ENCODE data around the gene ADCY1.
"Not testable (repeated sequence)": the region's sequence is repeated elsewhere in the genome, so short reads cannot be mapped to it uniquely, and the experiment has no call there.

Gene ADCY1

GRCh38 chr7:45715471-45716352 is 141.5 kb downstream of the ADCY1 start:
- DNase-seq, result no peak

GRCh38 chr7:45716380-45717203 is 142.4 kb downstream of the ADCY1 start:
- DNase-seq, result no peak

- no peak for DNase-seq
Measured at GRCh38 chr7:45717537-45718235, 143.5 kb downstream of the ADCY1 start.

GRCh38 chr7:45718464-45719330 is 144.5 kb downstream of the ADCY1 start:
- no peak for DNase-seq

- no peak for DNase-seq
Measured at GRCh38 chr7:45720989-45721388, 146.8 kb downstream of the ADCY1 start.

GRCh38 chr7:45721686-45722598 is 147.8 kb downstream of the ADCY1 start:
- no peak for DNase-seq

- not testable (repeated sequence) for DNase-seq
Measured at GRCh38 chr7:45725231-45725630, 151.1 kb downstream of the ADCY1 start.

GRCh38 chr7:45726883-45727282 is 152.7 kb downstream of the ADCY1 start:
- DNase-seq, result no peak

GRCh38 chr7:45731692-45732443 is 157.7 kb downstream of the ADCY1 start:
- not testable (repeated sequence) for DNase-seq

GRCh38 chr7:45738920-45739319 is 164.8 kb downstream of the ADCY1 start:
- not testable (repeated sequence) for DNase-seq

- DNase-seq, result not testable (repeated sequence)
Measured at GRCh38 chr7:45740573-45740972, 166.4 kb downstream of the ADCY1 start.

GRCh38 chr7:45748976-45749375 is 174.8 kb downstream of the ADCY1 start:
- not testable (repeated sequence) for DNase-seq

GRCh38 chr7:45751352-45751751 is 177.2 kb downstream of the ADCY1 start:
- not testable (repeated sequence) for DNase-seq

- not testable (repeated sequence) for DNase-seq
Measured at GRCh38 chr7:45756333-45756732, 182.2 kb downstream of the ADCY1 start.

GRCh38 chr7:45756757-45757156 is 182.6 kb downstream of the ADCY1 start:
- not testable (repeated sequence) for DNase-seq

GRCh38 chr7:45759464-45759863 is 185.3 kb downstream of the ADCY1 start:
- not testable (repeated sequence) for DNase-seq

GRCh38 chr7:45761545-45762205 is 187.5 kb downstream of the ADCY1 start:
- DNase-seq, result not testable (repeated sequence)

GRCh38 chr7:45762225-45762994 is 188.2 kb downstream of the ADCY1 start:
- DNase-seq, result not testable (repeated sequence)

All from hippocampal formation (tissue), 2 donors.